GM18526 (cell line): Measurements from ENCODE around the gene EPHB3.

Source experiments
- POLR2A ChIP-seq: IDR thresholded peaks from 3 replicates; pipeline ENCODE4 v1.6.1; 2011; ENCODE audit not compliant: insufficient read length; ENCODE audit errors: extremely low read depth

EPHB3 gene

GRCh38 chr3:184594371-184595001, 32.9 kb downstream of the EPHB3 start:
- TF ChIP-seq POLR2A = no peak

GRCh38 chr3:184595726-184596125, 34.1 kb downstream of the EPHB3 start:
- TF ChIP-seq POLR2A = no peak

GRCh38 chr3:184596233-184596632, 34.6 kb downstream of the EPHB3 start:
- no peak for TF ChIP-seq POLR2A

GRCh38 chr3:184596886-184597575, 35.4 kb downstream of the EPHB3 start:
- no peak for TF ChIP-seq POLR2A

GRCh38 chr3:184597829-184598573, 36.4 kb downstream of the EPHB3 start:
- TF ChIP-seq POLR2A = no peak

GRCh38 chr3:184598574-184598927, 37.0 kb downstream of the EPHB3 start:
- no peak for TF ChIP-seq POLR2A

GRCh38 chr3:184599143-184599542, 37.6 kb downstream of the EPHB3 start:
- no peak for TF ChIP-seq POLR2A

GRCh38 chr3:184600685-184601377, 39.2 kb downstream of the EPHB3 start:
- TF ChIP-seq POLR2A = no peak

GRCh38 chr3:184601576-184602371, 40.2 kb downstream of the EPHB3 start:
- no peak for TF ChIP-seq POLR2A

- TF ChIP-seq POLR2A = no peak
Measured at GRCh38 chr3:184602372-184603150, 41.0 kb downstream of the EPHB3 start.

GRCh38 chr3:184603151-184604030, 41.8 kb downstream of the EPHB3 start:
- no peak for TF ChIP-seq POLR2A

- TF ChIP-seq POLR2A = no peak
Measured at GRCh38 chr3:184604039-184604601, 42.5 kb downstream of the EPHB3 start.

GRCh38 chr3:184604615-184605290, 43.2 kb downstream of the EPHB3 start:
- TF ChIP-seq POLR2A = no peak

GRCh38 chr3:184608209-184608608, 46.6 kb downstream of the EPHB3 start:
- TF ChIP-seq POLR2A = no peak
